ENCODE data around the gene ABHD2. TPM values are rescaled to one million over a fixed set of nuclear protein-coding genes. Genes with fewer than 3 reads are reported as not detected.

ABHD2 gene
- total RNA-seq, 4 donors from 2014 or later = 19.3 to 150 (median 64.5) TPM

GRCh38 chr15:89067751-89068150 is 20.5 kb upstream of the ABHD2 start:
- in situ Hi-C loops (cut with MboI; ENCODE audit: low sequenced_read_pairs in 4 of 4) = no loop called here
- ATAC-seq (no peak), DNase-seq (no peak)
- Histone ChIP-seq H3K27ac (no peak overlapping the region), H3K4me3 (no peak overlapping the region), H3K4me1 (no peaks in the 10 kb centered on the region), H3K27me3 (no peaks in the 10 kb centered on the region), H3K36me3 (no peaks in the 10 kb centered on the region), H3K9me3 (peaks cover 0 to 10% (median 0%) of the 10 kb centered on the region in 3 donors)
- intact Hi-C loops (cut with DNase I; ENCODE audit: low total_unique reads) = no loop called here
- no peak for TF ChIP-seq CTCF (IDR thresholded peaks at IDR 0.05 in 4 of 5, conservative IDR thresholded peaks at IDR 0.05 in 1 of 5)

GRCh38 chr15:89068325-89068784 is 19.9 kb upstream of the ABHD2 start:
- Histone ChIP-seq H3K27ac (no peak overlapping the region), H3K4me3 (no peak overlapping the region), H3K9me3 (peaks cover 0 to 10% (median 0%) of the 10 kb centered on the region in 3 donors), H3K36me3 (no peaks in the 10 kb centered on the region), H3K4me1 (no peaks in the 10 kb centered on the region), H3K27me3 (no peaks in the 10 kb centered on the region)
- TF ChIP-seq POLR2A (IDR thresholded peaks at IDR 0.05) (no peak), CTCF (IDR thresholded peaks at IDR 0.05 in 4 of 5, conservative IDR thresholded peaks at IDR 0.05 in 1 of 5) (no peak)
- DNase-seq (no peak), ATAC-seq (no peak)
- in situ Hi-C loops (cut with MboI; ENCODE audit: low sequenced_read_pairs in 4 of 4) = no loop called here
- intact Hi-C loops (cut with DNase I; ENCODE audit: low total_unique reads) = no loop called here

- peaks cover 0 to 10% (median 0%) of the 10 kb centered on the region in 3 donors for H3K9me3 ChIP-seq
- in situ Hi-C loops (cut with MboI; ENCODE audit: low sequenced_read_pairs in 4 of 4) = no loop called here
- TF ChIP-seq POLR2A (IDR thresholded peaks at IDR 0.05) (no peak), CTCF (IDR thresholded peaks at IDR 0.05 in 4 of 5, conservative IDR thresholded peaks at IDR 0.05 in 1 of 5) (no peak)
- no peaks in the 10 kb centered on the region for H3K36me3 ChIP-seq
- DNase-seq (no peak), ATAC-seq (no peak)
- H3K4me3 ChIP-seq = no peak overlapping the region
- intact Hi-C loops (cut with DNase I; ENCODE audit: low total_unique reads) = no loop called here
- H3K4me1 ChIP-seq = no peaks in the 10 kb centered on the region
- H3K27ac ChIP-seq = no peak overlapping the region
- no peaks in the 10 kb centered on the region for H3K27me3 ChIP-seq
These were observed 17.8 kb upstream of the ABHD2 start for GRCh38 chr15:89070197-89071124.

GRCh38 chr15:89071471-89071870 is 16.8 kb upstream of the ABHD2 start:
- Histone ChIP-seq H3K4me1 (no peaks in the 10 kb centered on the region), H3K27me3 (no peaks in the 10 kb centered on the region), H3K27ac (no peak overlapping the region), H3K4me3 (no peak overlapping the region), H3K9me3 (peaks cover 0 to 5% (median 0%) of the 10 kb centered on the region in 3 donors), H3K36me3 (no peaks in the 10 kb centered on the region)
- TF ChIP-seq CTCF (IDR thresholded peaks at IDR 0.05 in 4 of 5, conservative IDR thresholded peaks at IDR 0.05 in 1 of 5) (no peak), POLR2A (IDR thresholded peaks at IDR 0.05) (no peak)
- DNase-seq = no peak
- ATAC-seq = no peak
- in situ Hi-C loops (cut with MboI; ENCODE audit: low sequenced_read_pairs in 4 of 4) (no loop called here), intact Hi-C loops (cut with DNase I; ENCODE audit: low total_unique reads) (no loop called here)

Measured in gastrocnemius medialis (tissue), 4 donors.